GM18907 (cell line): ENCODE data around the gene RBM42.
"Not testable (repeated sequence)": the region's sequence is repeated elsewhere in the genome, so short reads cannot be mapped to it uniquely, and the experiment has no call there.

ENCODE experiments used
- ATAC-seq: cut with Tn5 transposase; IDR thresholded peaks from one replicate; pipeline ENCODE4 v1.9.1; 2021; ENCODE audit warnings: mild to moderate bottlenecking, moderate library complexity; ENCODE audit not compliant: unreplicated experiment

Gene RBM42

GRCh38 chr19:35648017-35648961 is 19.5 kb downstream of the RBM42 start, which contains the start of gene COX6B1:
COX6B1 (plus strand) TSS chr19:35648323; CDS start chr19:35651244, 2,921 bp downstream.
- ATAC-seq: peak; percentile 56

- ATAC-seq: no peak
These were observed 21.7 kb downstream of the RBM42 start for GRCh38 chr19:35650581-35650980.

DNA sequence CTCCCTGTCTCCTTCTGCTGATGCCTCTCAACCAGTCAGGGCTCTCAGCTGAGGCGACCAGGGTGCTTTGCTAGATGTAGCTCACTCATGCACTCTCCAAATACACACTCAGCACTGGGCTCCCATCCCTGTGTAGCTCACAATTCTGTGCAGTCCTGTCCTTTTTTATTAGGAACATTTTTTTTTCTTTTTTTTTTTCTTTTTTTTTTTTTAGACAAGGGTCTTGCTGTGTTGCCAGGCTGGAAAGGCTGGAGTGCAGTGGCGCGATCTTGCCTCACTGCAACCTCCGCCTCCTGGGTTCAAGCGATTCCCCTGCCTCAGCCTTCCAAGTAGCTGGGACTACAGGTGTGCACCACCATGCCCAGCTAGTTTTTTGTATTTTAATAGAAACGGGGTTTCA is 26.0 kb downstream of the RBM42 start:
- not testable (repeated sequence) for ATAC-seq

DNA sequence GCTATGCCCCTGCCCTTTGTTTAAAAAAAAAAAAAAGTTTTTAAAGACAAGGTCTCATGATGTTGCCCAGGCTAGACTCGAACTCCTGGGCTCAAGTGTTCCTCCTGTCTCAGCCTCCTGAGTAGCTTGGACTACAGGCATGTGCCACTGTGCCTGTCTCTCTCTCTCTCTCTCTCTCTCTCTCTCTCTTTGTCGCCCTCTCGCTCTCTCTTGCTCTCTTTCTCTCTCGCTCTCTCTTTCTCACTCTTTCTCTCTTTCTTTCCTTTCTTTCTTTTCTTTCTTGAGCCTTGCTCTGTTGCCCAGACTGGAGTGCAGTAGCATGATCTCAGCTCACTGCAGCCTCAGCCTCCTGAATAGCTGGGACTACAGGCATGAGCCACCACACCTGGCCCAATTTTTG is 26.8 kb downstream of the RBM42 start:
- ATAC-seq: no peak

DNA sequence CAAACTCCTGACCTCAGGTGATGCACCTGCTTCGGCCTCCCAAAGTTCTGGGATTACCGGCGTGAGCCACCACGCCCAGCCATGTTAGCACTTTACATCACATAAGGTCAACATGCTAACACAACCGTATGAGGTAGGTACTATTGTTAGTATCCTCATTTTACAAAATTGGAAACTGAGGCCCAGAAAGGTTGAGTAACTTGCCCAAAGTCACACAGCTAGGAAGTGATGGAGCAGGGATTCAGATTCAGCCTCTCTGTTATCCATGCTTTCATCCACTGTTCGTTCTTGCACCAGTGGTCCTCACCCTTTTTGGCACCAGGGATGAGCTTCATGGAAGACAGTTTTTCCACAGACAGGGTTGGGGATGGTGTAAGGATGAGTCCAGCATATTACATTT is 27.9 kb downstream of the RBM42 start:
- no peak for ATAC-seq

- ATAC-seq: no peak
These were observed 29.3 kb downstream of the RBM42 start for GRCh38 chr19:35657904-35658700.

DNA sequence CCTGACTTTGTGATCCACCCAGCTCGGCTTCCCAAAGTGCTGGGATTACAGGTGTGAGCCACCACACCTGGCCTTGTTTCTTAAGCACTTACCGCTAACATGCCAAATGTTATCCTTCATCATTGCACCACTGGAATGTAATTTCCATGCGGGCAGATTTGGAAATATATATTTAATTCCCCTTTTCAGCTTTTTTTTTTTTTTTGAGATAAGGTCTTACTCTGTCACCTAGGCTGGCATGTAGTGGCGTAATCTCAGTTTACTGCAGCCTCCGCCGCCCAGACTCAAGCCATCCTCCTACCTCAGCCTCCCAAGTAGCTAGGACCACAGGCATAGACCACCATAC is 33.1 kb downstream of the RBM42 start:
- ATAC-seq: no peak

- ATAC-seq: no peak
These were observed 35.1 kb downstream of the RBM42 start for GRCh38 chr19:35663981-35664380.

DNA sequence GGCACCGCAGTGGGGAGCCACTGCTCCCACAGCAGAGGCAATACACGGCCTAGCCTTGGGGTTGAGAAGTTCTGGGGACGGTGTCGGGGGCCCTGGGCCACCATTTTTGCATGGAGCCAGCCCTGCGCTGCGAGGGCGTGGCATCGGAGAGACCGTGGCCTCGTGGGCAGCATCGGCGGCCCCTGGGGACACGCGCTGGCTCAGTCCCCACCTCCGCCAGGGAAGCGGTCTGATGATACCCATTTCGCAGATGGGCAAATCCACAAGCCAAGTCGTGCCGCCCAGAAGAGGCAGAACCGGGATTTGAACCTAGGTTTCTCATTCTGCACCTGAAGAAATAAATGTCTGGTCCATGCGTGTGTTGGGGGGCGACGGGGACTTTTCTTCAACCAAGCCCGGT is 36.3 kb downstream of the RBM42 start:
- no peak for ATAC-seq

- no peak for ATAC-seq
These were observed 36.8 kb downstream of the RBM42 start for GRCh38 chr19:35665604-35666003.

DNA sequence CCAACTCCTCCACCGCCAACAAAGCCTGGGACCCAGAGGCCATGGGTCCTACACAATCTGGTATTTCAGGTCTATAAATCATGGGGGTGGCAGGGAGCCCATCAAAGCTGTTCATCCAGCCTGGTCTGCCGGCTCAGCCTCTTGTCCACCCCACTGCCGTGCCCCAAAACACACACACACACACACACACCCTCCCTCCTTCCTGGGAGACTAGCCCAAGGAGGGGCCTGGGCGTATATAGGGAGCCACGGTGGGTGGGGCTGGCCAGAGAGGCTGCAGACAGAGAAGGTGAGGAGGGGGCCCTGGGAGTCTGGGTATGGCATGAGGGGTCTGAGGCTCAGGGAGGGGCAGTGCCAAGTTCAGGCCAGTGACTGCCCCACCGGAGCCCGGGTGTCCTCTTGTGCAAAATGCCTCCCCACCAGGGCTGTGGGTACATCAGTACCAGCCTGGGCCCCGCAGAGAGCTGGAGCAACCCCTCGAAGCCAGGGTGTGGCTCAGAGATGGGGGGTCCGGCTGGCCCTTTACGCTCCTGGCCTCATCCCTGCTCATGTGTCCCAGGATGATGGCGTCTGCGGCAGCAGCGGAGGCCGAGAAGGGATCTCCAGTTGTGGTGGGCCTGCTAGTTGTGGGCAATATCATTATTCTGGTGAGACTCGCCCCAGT is 37.5 kb downstream of the RBM42 start, which contains the start of gene UPK1A:
TSS of gene UPK1A (plus strand) at position 267 of the 663 bp plus-strand sequence. CDS start at position 563, 296 bp downstream.
- ATAC-seq: no peak

DNA sequence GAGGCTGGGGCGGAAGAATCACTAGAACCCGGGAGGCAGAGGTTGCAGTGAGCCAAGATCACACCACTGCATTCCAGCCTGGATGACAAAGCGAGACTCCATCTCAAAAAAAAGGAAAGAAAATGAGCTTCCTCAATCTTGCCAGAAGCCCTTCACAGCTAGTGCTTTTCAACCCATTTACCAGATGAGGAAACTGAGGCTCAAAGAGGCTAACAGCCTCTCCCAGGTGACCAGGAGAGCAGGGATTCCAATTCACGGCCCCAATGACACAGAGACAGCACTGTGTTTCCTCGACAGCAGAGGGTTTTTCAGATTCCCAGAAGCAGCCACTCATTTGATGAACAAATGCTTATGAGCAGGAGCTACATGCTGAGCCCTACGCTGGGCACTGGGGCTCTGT is 40.7 kb downstream of the RBM42 start:
- no peak for ATAC-seq

- no peak for ATAC-seq
These were observed 41.1 kb downstream of the RBM42 start for GRCh38 chr19:35669974-35670373.

GRCh38 chr19:35670686-35671085 is 41.9 kb downstream of the RBM42 start:
- no peak for ATAC-seq

DNA sequence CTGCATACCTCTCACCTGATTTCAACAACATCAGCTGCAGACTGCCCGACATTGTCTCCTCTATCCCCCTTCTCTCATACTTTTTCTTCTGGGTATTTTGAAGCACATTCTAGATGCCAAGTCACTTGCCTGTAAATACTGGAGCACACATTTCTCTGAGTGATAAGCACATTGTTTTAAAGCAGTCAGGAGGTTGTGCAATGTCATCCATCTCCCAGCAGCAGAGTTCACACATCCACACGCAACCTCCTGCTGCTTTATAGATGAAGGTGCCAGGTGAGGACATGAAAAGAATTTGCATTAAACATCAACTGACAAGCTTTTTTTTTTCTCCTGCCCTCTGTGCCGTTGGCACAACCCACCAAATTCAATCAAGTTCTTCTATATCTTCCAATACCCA is 43.0 kb downstream of the RBM42 start:
- ATAC-seq: no peak

DNA sequence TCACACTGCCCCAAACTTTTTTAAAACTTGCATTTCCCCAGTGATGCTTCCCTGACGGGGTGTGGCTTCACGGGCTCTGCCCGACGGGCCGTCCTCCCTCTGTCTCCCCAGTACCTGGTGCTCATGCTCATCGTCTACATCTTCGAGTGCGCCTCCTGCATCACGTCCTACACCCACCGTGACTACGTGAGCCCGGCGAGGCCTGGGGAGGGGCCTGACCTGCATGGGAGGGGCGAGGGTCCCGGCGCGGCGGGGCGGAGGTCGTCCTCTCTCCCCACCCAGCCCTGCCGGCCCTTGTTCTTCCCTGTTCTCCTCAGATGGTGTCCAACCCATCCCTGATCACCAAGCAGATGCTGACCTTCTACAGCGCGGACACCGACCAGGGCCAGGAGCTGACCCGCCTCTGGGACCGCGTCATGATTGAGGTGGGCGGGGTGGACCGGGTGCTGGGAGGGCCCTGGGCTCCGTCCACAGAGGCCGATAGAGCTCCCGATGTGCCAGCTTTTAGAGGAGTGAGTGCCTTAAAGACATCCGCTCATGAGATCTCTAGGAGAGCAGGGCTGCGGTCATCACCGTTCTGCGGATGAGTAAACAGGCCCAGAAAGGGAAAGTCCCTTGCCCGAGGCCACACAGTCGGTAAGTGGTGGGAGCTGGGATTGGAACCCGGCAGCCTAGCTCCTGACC is 44.4 kb downstream of the RBM42 start:
- no peak for ATAC-seq

GRCh38 chr19:35675589-35676140 is 46.8 kb downstream of the RBM42 start:
- ATAC-seq: no peak
